Parathyroid adenoma (tissue), 2 donors: ENCODE data around the gene PACSIN1.

ENCODE experiments used
- H2AFZ ChIP-seq: fragments of 300-600 bp; sonication (generic); one replicate; pipeline ENCODE4 v1.7.0; 2017; ENCODE audit warnings: antibody characterized with exemption, mild to moderate bottlenecking
- H3K27ac ChIP-seq: fragments of 300-600 bp; sonication (generic); one replicate; pipeline ENCODE4 v1.7.0; 2017
- H3K27me3 ChIP-seq: fragments of 300-600 bp; sonication (generic); one replicate; pipeline ENCODE4 v1.7.0; 2017; ENCODE audit warnings: low read length; ENCODE audit not compliant: control insufficient read depth, insufficient read depth
- H3K36me3 ChIP-seq: fragments of 300-600 bp; sonication (generic); one replicate; pipeline ENCODE4 v1.7.0; 2017; ENCODE audit warnings: low read length; ENCODE audit not compliant: control insufficient read depth, insufficient read depth
- H3K4me1 ChIP-seq: fragments of 300-600 bp; sonication (generic); one replicate; pipeline ENCODE4 v1.7.0; 2017; ENCODE audit warnings: control low read depth
- H3K4me2 ChIP-seq: fragments of 300-600 bp; sonication (generic); one replicate; pipeline ENCODE4 v1.7.0; 2017; ENCODE audit warnings: low read length
- H3K4me3 ChIP-seq: fragments of 300-600 bp; sonication (generic); one replicate; pipeline ENCODE4 v1.7.0; 2017; ENCODE audit warnings: low read depth, low read length
- H3K79me2 ChIP-seq: fragments of 300-600 bp; sonication (generic); one replicate; pipeline ENCODE4 v1.7.0; 2017; ENCODE audit warnings: control low read depth
- H3K9ac ChIP-seq: fragments of 300-600 bp; sonication (generic); one replicate; pipeline ENCODE4 v1.7.0; 2017; ENCODE audit warnings: mild to moderate bottlenecking
- H3K9me3 ChIP-seq: fragments of 300-600 bp; sonication (generic); one replicate; pipeline ENCODE4 v1.7.0; 2017; ENCODE audit warnings: low read length; ENCODE audit not compliant: control insufficient read depth
- TF ChIP-seq, protein P1 (sequence below): fragments of 300-600 bp; sonication (generic); IDR thresholded peaks from one replicate; pipeline ENCODE4 v1.7.0; 2017; ENCODE audit warnings: antibody characterized with exemption, mild to moderate bottlenecking
- donor health status: primary hyperparathyroidism.

The PACSIN1 gene

GRCh38 chr6:34559651-34560365 is 93.9 kb downstream of the PACSIN1 start:
- TF ChIP-seq, protein P1, sequence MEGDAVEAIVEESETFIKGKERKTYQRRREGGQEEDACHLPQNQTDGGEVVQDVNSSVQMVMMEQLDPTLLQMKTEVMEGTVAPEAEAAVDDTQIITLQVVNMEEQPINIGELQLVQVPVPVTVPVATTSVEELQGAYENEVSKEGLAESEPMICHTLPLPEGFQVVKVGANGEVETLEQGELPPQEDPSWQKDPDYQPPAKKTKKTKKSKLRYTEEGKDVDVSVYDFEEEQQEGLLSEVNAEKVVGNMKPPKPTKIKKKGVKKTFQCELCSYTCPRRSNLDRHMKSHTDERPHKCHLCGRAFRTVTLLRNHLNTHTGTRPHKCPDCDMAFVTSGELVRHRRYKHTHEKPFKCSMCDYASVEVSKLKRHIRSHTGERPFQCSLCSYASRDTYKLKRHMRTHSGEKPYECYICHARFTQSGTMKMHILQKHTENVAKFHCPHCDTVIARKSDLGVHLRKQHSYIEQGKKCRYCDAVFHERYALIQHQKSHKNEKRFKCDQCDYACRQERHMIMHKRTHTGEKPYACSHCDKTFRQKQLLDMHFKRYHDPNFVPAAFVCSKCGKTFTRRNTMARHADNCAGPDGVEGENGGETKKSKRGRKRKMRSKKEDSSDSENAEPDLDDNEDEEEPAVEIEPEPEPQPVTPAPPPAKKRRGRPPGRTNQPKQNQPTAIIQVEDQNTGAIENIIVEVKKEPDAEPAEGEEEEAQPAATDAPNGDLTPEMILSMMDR = no peak
- no peak overlapping the region for H3K9ac ChIP-seq
- no peaks in the 10 kb centered on the region for H3K9me3 ChIP-seq
- no peaks in the 10 kb centered on the region for H3K27me3 ChIP-seq
- H2AFZ ChIP-seq = no peak overlapping the region
- no peak overlapping the region for H3K4me3 ChIP-seq
- no peaks in the 10 kb centered on the region for H3K79me2 ChIP-seq
- H3K27ac ChIP-seq = no peak overlapping the region
- H3K4me1 ChIP-seq = no peaks in the 10 kb centered on the region
- H3K4me2 ChIP-seq = no peak overlapping the region
- no peaks in the 10 kb centered on the region for H3K36me3 ChIP-seq

- H3K4me3 ChIP-seq = no peak overlapping the region
- H3K9me3 ChIP-seq = no peaks in the 10 kb centered on the region
- no peak overlapping the region for H3K9ac ChIP-seq
- no peak overlapping the region for H3K4me2 ChIP-seq
- no peaks in the 10 kb centered on the region for H3K4me1 ChIP-seq
- H3K27me3 ChIP-seq = no peaks in the 10 kb centered on the region
- H2AFZ ChIP-seq = no peak overlapping the region
- no peaks in the 10 kb centered on the region for H3K79me2 ChIP-seq
- H3K27ac ChIP-seq = no peak overlapping the region
- TF ChIP-seq, protein P1 = no peak
- no peaks in the 10 kb centered on the region for H3K36me3 ChIP-seq
Observed at GRCh38 chr6:34560366-34561226, 94.7 kb downstream of the PACSIN1 start.

- Histone ChIP-seq H3K36me3 (no peaks in the 10 kb centered on the region), H3K4me3 (no peak overlapping the region), H3K4me2 (no peak overlapping the region), H2AFZ (no peak overlapping the region), H3K27me3 (no peaks in the 10 kb centered on the region), H3K9ac (no peak overlapping the region), H3K27ac (no peak overlapping the region), H3K79me2 (no peaks in the 10 kb centered on the region), H3K4me1 (no peaks in the 10 kb centered on the region), H3K9me3 (no peaks in the 10 kb centered on the region)
- TF ChIP-seq, protein P1 = no peak
Observed at GRCh38 chr6:34561227-34561530, 95.3 kb downstream of the PACSIN1 start.

DNA sequence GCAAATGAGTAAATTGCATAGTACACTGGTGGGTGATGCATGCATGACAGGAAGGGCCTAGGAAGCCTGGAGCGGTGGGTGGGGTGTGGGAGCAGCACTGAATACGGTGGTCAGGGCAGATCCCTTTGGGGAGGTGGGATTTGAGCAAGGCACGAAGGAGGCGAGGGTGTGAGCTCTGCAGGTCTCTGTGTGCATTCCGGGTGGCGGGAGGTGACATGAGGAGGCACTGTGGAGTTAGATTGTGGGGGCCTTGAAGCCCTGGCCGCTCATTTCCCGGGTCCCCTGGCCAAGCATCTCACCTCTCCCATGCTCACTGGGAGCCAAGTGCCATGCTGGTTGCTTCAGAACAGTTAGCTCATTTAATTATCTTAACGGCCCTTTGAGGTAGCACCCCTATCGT is 96.5 kb downstream of the PACSIN1 start:
- Histone ChIP-seq H3K4me3 (no peak overlapping the region), H3K36me3 (no peaks in the 10 kb centered on the region), H2AFZ (no peak overlapping the region), H3K79me2 (no peaks in the 10 kb centered on the region), H3K9me3 (no peaks in the 10 kb centered on the region), H3K27me3 (no peaks in the 10 kb centered on the region), H3K4me2 (no peak overlapping the region), H3K4me1 (no peaks in the 10 kb centered on the region), H3K27ac (no peak overlapping the region), H3K9ac (no peak overlapping the region)
- TF ChIP-seq, protein P1 = no peak
